Esophagus muscularis mucosa (tissue), 4 donors: ENCODE data around the gene KIF21B. TPM values are rescaled to one million over a fixed set of nuclear protein-coding genes. Genes with fewer than 3 reads are reported as not detected.

Experiments
- DNase-seq: peaks from one replicate; pipeline ENCODE4 v3.0.0-alpha.2; 2017; ENCODE audit errors: extremely low spot score
- H3K27ac ChIP-seq, 4 donors: fragments of 200-600 bp; sonication (generic); replicated peaks in 1 of 4; 1 replicate in 3 of 4; 2 replicates in 1 of 4; pipeline ENCODE4 v1.5.1; 2016 to 2019; ENCODE audit warnings: mild to moderate bottlenecking in 1 of 4
- H3K27me3 ChIP-seq, 4 donors: fragments of 200-600 bp; sonication (generic); one replicate each; pipeline versions ENCODE4 v1.5.1 to v1.6.0; 2016 to 2019
- H3K36me3 ChIP-seq, 4 donors: fragments of 200-600 bp; sonication (generic); one replicate each; pipeline ENCODE4 v1.5.1; 2016 to 2019
- H3K4me1 ChIP-seq, 4 donors: fragments of 200-600 bp; sonication (generic); one replicate each; pipeline ENCODE4 v1.5.1; 2016 to 2019
- H3K4me3 ChIP-seq, 4 donors: fragments of 200-600 bp; sonication (generic); 1 replicate in 2 of 4; 2 replicates in 2 of 4; pipeline ENCODE4 v1.5.1; 2016 to 2019; ENCODE audit warnings: mild to moderate bottlenecking in 4 of 4, moderate library complexity in 1 of 4
- H3K9me3 ChIP-seq, 4 donors: fragments of 200-600 bp; sonication (generic); 1 replicate in 3 of 4; 2 replicates in 1 of 4; pipeline ENCODE4 v1.5.1; 2016 to 2019
- EP300 ChIP-seq: sonication (generic); formaldehyde crosslinking; IDR thresholded peaks from one replicate; pipeline ENCODE4 v1.6.1; 2017; ENCODE audit warnings: antibody characterized with exemption
- POLR2A ChIP-seq: fragments of 450-650 bp; IDR thresholded peaks from one replicate; pipeline ENCODE4 v1.6.1; 2017; ENCODE audit warnings: antibody characterized with exemption, moderate library complexity, mild to moderate bottlenecking, low read depth
- POLR2AphosphoS5 ChIP-seq, 2 donors: sonication (generic); formaldehyde crosslinking; IDR thresholded peaks; one replicate each; pipeline ENCODE4 v1.6.1; 2017; ENCODE audit warnings: antibody characterized with exemption in 2 of 2
- WGBS: methylation state at CpG from one replicate; pipeline ENCODE4 v1.1.5; 2018; 5-methylcytosine and 5-hydroxymethylcytosine counted together
- intact Hi-C: fragments of 100-400 bp; cut with DNase I; formaldehyde crosslinking; loops from one replicate; pipeline ENCODE4 v1.15.1; 2023
- total RNA-seq, 4 donors: library from RNA; depleted of rRNA; stranded (reverse); fragments of >200 nt; gene quantifications; one replicate each; pipeline versions ENCODE4 v1.1.0 to v1.2.1, GENCODE V29; 2016
- TF ChIP-seq, protein P1 (sequence below), 3 experiments: fragments of 200-600 bp in 2 of 3; fragments of 450-650 bp in 1 of 3; sonication (generic) in 2 of 3; IDR thresholded peaks; one replicate each; pipeline ENCODE4 v1.5.1; 2017 to 2019; ENCODE audit warnings: antibody characterized with exemption in 3 of 3, mild to moderate bottlenecking in 2 of 3, moderate library complexity in 1 of 3

The KIF21B gene
- total RNA-seq, 4 donors from 2014 or later: 1.6 to 2.5 (median 1.9) TPM

GRCh38 chr1:201041011-201041410 is 17.5 kb upstream of the KIF21B start:
- Histone ChIP-seq H3K9me3 (no peaks in the 10 kb centered on the region), H3K4me1 (peaks cover 0 to 7% (median 6%) of the 10 kb centered on the region in 4 donors), H3K4me3 (no peak overlapping the region), H3K36me3 (no peaks in the 10 kb centered on the region), H3K27me3 (no peaks in the 10 kb centered on the region), H3K27ac (no peak overlapping the region)
- DNase-seq: no peak
- WGBS: no CpG with 5 or more reads among the region's 2 CpGs
- intact Hi-C loops: no loop called here
- TF ChIP-seq POLR2AphosphoS5 (IDR thresholded peaks at IDR 0.05) (no peak), POLR2A (no peak), EP300 (no peak)
- TF ChIP-seq, protein P1, sequence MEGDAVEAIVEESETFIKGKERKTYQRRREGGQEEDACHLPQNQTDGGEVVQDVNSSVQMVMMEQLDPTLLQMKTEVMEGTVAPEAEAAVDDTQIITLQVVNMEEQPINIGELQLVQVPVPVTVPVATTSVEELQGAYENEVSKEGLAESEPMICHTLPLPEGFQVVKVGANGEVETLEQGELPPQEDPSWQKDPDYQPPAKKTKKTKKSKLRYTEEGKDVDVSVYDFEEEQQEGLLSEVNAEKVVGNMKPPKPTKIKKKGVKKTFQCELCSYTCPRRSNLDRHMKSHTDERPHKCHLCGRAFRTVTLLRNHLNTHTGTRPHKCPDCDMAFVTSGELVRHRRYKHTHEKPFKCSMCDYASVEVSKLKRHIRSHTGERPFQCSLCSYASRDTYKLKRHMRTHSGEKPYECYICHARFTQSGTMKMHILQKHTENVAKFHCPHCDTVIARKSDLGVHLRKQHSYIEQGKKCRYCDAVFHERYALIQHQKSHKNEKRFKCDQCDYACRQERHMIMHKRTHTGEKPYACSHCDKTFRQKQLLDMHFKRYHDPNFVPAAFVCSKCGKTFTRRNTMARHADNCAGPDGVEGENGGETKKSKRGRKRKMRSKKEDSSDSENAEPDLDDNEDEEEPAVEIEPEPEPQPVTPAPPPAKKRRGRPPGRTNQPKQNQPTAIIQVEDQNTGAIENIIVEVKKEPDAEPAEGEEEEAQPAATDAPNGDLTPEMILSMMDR (IDR thresholded peaks at IDR 0.05): no peak

DNA sequence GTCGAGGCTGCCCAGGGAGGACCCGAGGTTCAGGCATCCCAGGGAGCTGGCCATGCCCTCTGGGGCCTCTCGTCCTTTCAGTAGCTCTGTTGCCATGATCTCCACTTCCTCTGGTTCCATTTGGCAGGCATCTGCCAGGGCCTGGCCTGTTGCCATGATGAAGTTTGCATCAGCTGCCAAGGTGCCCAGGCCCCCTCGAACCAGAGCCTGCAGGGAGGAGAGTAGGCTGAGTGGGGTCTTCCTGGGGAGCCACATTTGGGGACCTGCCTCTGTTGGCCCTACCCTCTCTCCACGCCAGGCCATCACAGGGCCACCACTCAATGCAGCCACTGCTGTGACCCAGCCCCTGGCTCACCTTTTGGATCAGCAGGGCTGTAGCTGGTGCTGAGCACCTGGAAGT is 16.4 kb upstream of the KIF21B start:
- Histone ChIP-seq H3K36me3 (no peaks in the 10 kb centered on the region), H3K27ac (no peak overlapping the region), H3K9me3 (no peaks in the 10 kb centered on the region), H3K27me3 (no peaks in the 10 kb centered on the region), H3K4me1 (peaks cover 0 to 7% (median 6%) of the 10 kb centered on the region in 4 donors), H3K4me3 (no peak overlapping the region)
- DNase-seq: no peak
- WGBS: no CpG with 5 or more reads among the region's 5 CpGs
- no peak for TF ChIP-seq POLR2A
- no peak for TF ChIP-seq EP300
- TF ChIP-seq POLR2AphosphoS5 (IDR thresholded peaks at IDR 0.05): no peak
- TF ChIP-seq, protein P1 (IDR thresholded peaks at IDR 0.05): no peak
- intact Hi-C loops: no loop called here

DNA sequence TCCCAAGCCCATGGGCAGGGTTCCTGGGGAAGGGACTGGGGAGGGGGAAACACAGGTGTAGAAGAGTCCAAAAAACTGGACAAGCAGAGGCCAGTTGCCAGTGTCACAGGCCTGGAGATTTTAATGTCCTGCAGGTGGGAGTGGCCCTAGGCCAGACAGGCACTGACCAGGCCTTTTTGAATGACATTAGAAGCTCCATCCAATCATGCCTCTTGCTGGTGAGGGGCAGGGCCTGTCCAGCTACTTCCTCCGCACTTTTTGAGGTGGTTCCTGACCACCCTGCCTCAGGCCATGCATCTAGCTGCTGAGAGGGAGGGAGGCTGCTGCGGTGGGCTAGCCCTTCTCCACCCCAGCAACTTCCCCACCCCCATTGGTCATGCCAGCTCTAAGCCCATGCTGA is 15.9 kb upstream of the KIF21B start:
- no peak for TF ChIP-seq EP300
- TF ChIP-seq POLR2AphosphoS5 (IDR thresholded peaks at IDR 0.05): no peak
- TF ChIP-seq, protein P1 (IDR thresholded peaks at IDR 0.05): no peak
- TF ChIP-seq POLR2A: no peak
- Histone ChIP-seq H3K9me3 (no peaks in the 10 kb centered on the region), H3K27ac (no peak overlapping the region), H3K27me3 (no peaks in the 10 kb centered on the region), H3K36me3 (no peaks in the 10 kb centered on the region), H3K4me1 (peaks cover 0 to 7% (median 6%) of the 10 kb centered on the region in 4 donors), H3K4me3 (no peak overlapping the region)
- intact Hi-C loops: no loop called here
- DNase-seq: no peak
- 94% methylated on average over 2 of the region's 2 CpGs for WGBS

DNA sequence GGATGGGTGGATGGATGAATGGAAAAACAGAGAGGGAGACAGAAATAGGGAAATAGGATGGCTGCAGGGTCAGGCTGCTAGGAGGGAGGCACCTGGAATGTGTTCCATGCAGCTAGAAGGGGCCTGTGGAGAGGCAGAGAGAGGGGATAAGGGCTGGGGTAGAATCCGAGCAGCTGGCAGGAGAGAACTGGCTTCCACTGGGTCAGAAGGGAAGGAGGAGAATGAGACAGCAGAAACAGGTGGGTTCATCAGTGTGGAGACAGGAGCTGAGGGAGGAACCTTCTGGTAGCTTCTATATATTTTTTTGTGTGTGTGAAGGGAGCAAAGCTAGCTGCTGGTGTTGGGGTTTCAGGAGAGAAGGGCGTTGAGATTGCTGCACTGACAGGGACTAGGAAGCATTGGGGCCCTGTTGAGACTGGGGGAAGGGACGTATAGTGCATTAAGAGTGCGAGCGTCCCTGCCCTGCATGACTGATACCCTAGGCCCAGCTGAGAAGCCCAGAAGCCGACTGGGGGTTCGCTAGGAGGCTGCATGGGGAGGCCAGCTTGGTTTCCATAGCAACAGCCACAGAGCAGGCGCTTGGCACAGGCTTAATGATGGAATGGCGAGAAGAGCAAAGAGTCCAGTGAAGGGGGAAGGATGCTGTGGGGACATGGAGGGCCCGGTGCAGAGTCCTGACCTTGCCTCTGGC is 14.8 kb upstream of the KIF21B start:
- Histone ChIP-seq H3K36me3 (no peaks in the 10 kb centered on the region), H3K9me3 (no peaks in the 10 kb centered on the region), H3K27ac (no peak overlapping the region), H3K4me3 (no peak overlapping the region), H3K27me3 (no peaks in the 10 kb centered on the region), H3K4me1 (peaks cover 0 to 7% (median 6%) of the 10 kb centered on the region in 4 donors)
- DNase-seq: no peak
- no peak for TF ChIP-seq EP300
- no peak for TF ChIP-seq POLR2A
- TF ChIP-seq, protein P1 (IDR thresholded peaks at IDR 0.05): no peak
- no peak for TF ChIP-seq POLR2AphosphoS5 (IDR thresholded peaks at IDR 0.05)
- intact Hi-C loops: no loop called here
- 89% methylated on average over 10 of the region's 10 CpGs for WGBS
